GM12878 (cell line): ENCODE results near the gene C16orf92. TPM values are rescaled to one million over a fixed set of nuclear protein-coding genes. Genes with fewer than 3 reads are reported as not detected.

Experiments
- ATAC-seq: fragments of 200-7000 bp; cut with Tn5 transposase; 3 replicates; pipeline ENCODE4 v1.9.1; 2020; ENCODE audit warnings: mild to moderate bottlenecking, moderate library complexity
- BruUV-seq: library from RNA; stranded (reverse); fragments of 400-500 nt; replicated peaks from 2 replicates; lab custom pipeline; 2021; lab: Mats Ljungman, UMichigan
- CTCF ChIA-PET: fragments of 300-600 bp; sonication (Branson Sonifier 250); formaldehyde crosslinking; extraction: SDS; loops from one replicate; lab custom pipeline; 2021; ENCODE audit warnings: inconsistent platforms; lab: Yijun Ruan, JAX
- POLR2A ChIA-PET: fragments of 350-600 bp; formaldehyde crosslinking; extraction: SDS; loops from one replicate; lab custom pipeline; 2021; ENCODE audit warnings: inconsistent platforms; lab: Charles Lee
- RAD21 ChIA-PET: fragments of 300-600 bp; sonication (Branson Sonifier 250); formaldehyde crosslinking; loops from one replicate; lab custom pipeline; 2023; ENCODE audit warnings: antibody characterized with exemption; ENCODE audit not compliant: unreplicated experiment; lab: Charles Lee
- SMC1A ChIA-PET: fragments of 300-600 bp; sonication (Branson Sonifier 250); formaldehyde crosslinking; loops from one replicate; lab custom pipeline; 2023; ENCODE audit not compliant: unreplicated experiment, uncharacterized antibody; lab: Charles Lee
- DNase-seq: peaks from one replicate; pipeline ENCODE4 v3.0.0-alpha.2; 2011; ENCODE audit warnings: low read depth, low spot score
- FAIRE-seq: peaks from 3 replicates; lab custom pipeline; 2011; peaks lifted over from hg19 to GRCh38; lab: Jason Lieb, UNC
- H2AFZ ChIP-seq: 2 replicates; pipeline ENCODE4 v1.6.0; 2011; ENCODE audit warnings: low read depth, low read length, control low read depth; ENCODE audit not compliant: control insufficient read depth
- H3K27ac ChIP-seq: 2 replicates; pipeline ENCODE4 v1.5.1; 2011; ENCODE audit warnings: control low read depth; ENCODE audit not compliant: control insufficient read depth, insufficient read depth
- H3K27me3 ChIP-seq, 2 experiments: replicated peaks in 1 of 2; 2 replicates each; pipeline versions ENCODE4 v1.6.0 to v1.6.1; 2011; ENCODE audit warnings: low read length in 1 of 2; ENCODE audit not compliant: control insufficient read depth in 2 of 2, insufficient read depth in 2 of 2
- H3K36me3 ChIP-seq, 2 experiments: 2 replicates each; pipeline ENCODE4 v1.5.1; 2011; ENCODE audit warnings: low read length in 1 of 2; ENCODE audit not compliant: control insufficient read depth in 2 of 2, insufficient read depth in 2 of 2
- H3K4me1 ChIP-seq: 2 replicates; pipeline ENCODE4 v1.6.1; 2011; ENCODE audit warnings: mild to moderate bottlenecking, low read length, moderate library complexity, mixed read lengths; ENCODE audit not compliant: control insufficient read depth, insufficient read depth
- H3K4me2 ChIP-seq: 2 replicates; pipeline ENCODE4 v1.6.0; 2011; ENCODE audit warnings: control low read depth; ENCODE audit not compliant: control insufficient read depth, insufficient read depth
- H3K4me3 ChIP-seq: fragments of 200-600 bp; sonication (generic); 2 replicates; pipeline ENCODE4 v1.5.1; 2016
- H3K79me2 ChIP-seq: 2 replicates; pipeline ENCODE4 v1.6.0; 2011; ENCODE audit warnings: low read length; ENCODE audit not compliant: control insufficient read depth, insufficient read depth
- H3K9ac ChIP-seq: 2 replicates; pipeline ENCODE4 v1.8.0; 2011; ENCODE audit warnings: low read length, control low read depth, mixed read lengths; ENCODE audit not compliant: control insufficient read depth, insufficient read depth
- H3K9me3 ChIP-seq: replicated peaks from 3 replicates; pipeline ENCODE4 v1.5.1; 2011; ENCODE audit warnings: mild to moderate bottlenecking, low read length; ENCODE audit not compliant: control insufficient read depth, insufficient read depth
- H4K20me1 ChIP-seq: 2 replicates; pipeline ENCODE4 v1.6.0; 2011; ENCODE audit not compliant: control insufficient read depth, insufficient read depth
- BMI1 ChIP-seq: fragments of 450-650 bp; IDR thresholded peaks from 2 replicates; pipeline ENCODE4 v1.6.1; 2016; ENCODE audit warnings: mild to moderate bottlenecking, moderate library complexity, borderline replicate concordance
- MEF2A ChIP-seq: IDR thresholded peaks from 2 replicates; pipeline ENCODE4 v1.6.1; 2011; ENCODE audit warnings: low read depth, mild to moderate bottlenecking, low read length, moderate library complexity; ENCODE audit not compliant: insufficient read depth
- POLR2AphosphoS2 ChIP-seq: IDR thresholded peaks from 2 replicates; pipeline ENCODE4 v1.6.1; 2011; ENCODE audit warnings: low read depth, mild to moderate bottlenecking, low read length, improper control_type of control experiment, moderate library complexity
- RELA ChIP-seq: fragments of 450-650 bp; IDR thresholded peaks from 2 replicates; pipeline ENCODE4 v1.8.0; 2014; ENCODE audit warnings: borderline replicate concordance; ENCODE audit not compliant: partially characterized antibody
- SRF ChIP-seq, 2 experiments: IDR thresholded peaks; 2 replicates each; pipeline ENCODE4 v1.6.1; 2011; ENCODE audit warnings: low read depth in 2 of 2, low read length in 2 of 2, mild to moderate bottlenecking in 1 of 2, moderate library complexity in 1 of 2
- TAF1 ChIP-seq: IDR thresholded peaks from 2 replicates; pipeline ENCODE4 v1.6.1; 2011; ENCODE audit warnings: mild to moderate bottlenecking, low read depth, low read length, borderline replicate concordance
- WGBS: methylation state at CpG from one replicate; pipeline ENCODE4 v1.1.6; 2016; ENCODE audit warnings: low lambda C conversion rate; ENCODE audit not compliant: insufficient replicate concordance, insufficient coverage; ENCODE audit errors: missing lambda C conversion rate; 5-methylcytosine and 5-hydroxymethylcytosine counted together
- in situ Hi-C: fragments of 300-500 bp; cut with MboI; formaldehyde crosslinking; loops from 9 replicates; pipeline ENCODE4 v1.14.3; 2018; ENCODE audit warnings: mixed read lengths
- intact Hi-C: fragments of 100-400 bp; cut with micrococcal nuclease; formaldehyde crosslinking; loops from one replicate; pipeline ENCODE4 v1.14.2; 2022; ENCODE audit not compliant: unreplicated experiment
- polyA plus RNA-seq, 11 experiments: library from polyadenylated mRNA; depleted of rRNA in 4 of 11; unstranded in 6 of 11; stranded (reverse) in 5 of 11; fragments of >200 nt; fragmentation: Nextera tagmentation in 4 of 11; fragmentation: Illumina TruSeq in 1 of 11; extraction: Ambion mirVana in 4 of 11; extraction: Trizol in 1 of 11; gene quantifications; 1 replicate in 1 of 11; 2 replicates in 10 of 11; pipeline versions ENCODE4 v1.2.1 to v1.2.3, GENCODE V29; 2011 to 2016; ENCODE audit warnings: inconsistent platforms in 2 of 11, missing spikeins in 2 of 11, low read depth in 1 of 11
- total RNA-seq, 4 experiments: library from RNA; depleted of rRNA in 3 of 4; stranded (reverse); fragments of >200 nt in 3 of 4; fragmentation: Illumina TruSeq in 1 of 4; extraction: Trizol in 1 of 4; gene quantifications; 2 replicates each; pipeline versions ENCODE4 v1.2.1 to v1.2.3, GENCODE V29; 2013 to 2021

Gene C16orf92
- total and polyA plus RNA-seq, 10 of the 15 experiments (the other 5 are each of a cell fraction or from before 2014, with no cell fraction given) = not detected

- TF ChIP-seq BMI1 (no peak), MEF2A (no peak), TAF1 (no peak)
- TF ChIP-seq, all 136 proteins: peak for 8
Observed at GRCh38 chr16:30068750-30069610, 46.0 kb downstream of the C16orf92 start (continued).

- CTCF ChIA-PET = interaction anchor here (1.1 kb wide), 1 partner anchor 22 kb away, joined by 3 read pairs; the partner anchor contains the start of gene TBX6
- BruUV-seq = TSS peak; percentile 61
- H3K4me1 ChIP-seq = peaks cover 24% of the 10 kb centered on the region
- no peak overlapping the region; the same call in 1 of the 2 replicates for H3K4me3 ChIP-seq
- intact Hi-C loops (no loop called here), in situ Hi-C loops (no loop called here)
- peak overlapping the region; percentile 66 for H3K4me2 ChIP-seq
- TF ChIP-seq SRF (IDR thresholded peaks at IDR 0.05; ENCODE audit: low read depth in 2 of 2, low read length in 2 of 2) = no peak
- no peak for TF ChIP-seq RELA
- TF ChIP-seq POLR2AphosphoS2 = 0 out of 2 replicates have a peak, but pooled peaks have one; percentile 62
- POLR2A ChIA-PET = interaction anchor here (1.2 kb wide), 1 partner anchor 14 kb away, joined by 3 read pairs; no protein-coding TSS in a partner anchor
- 96% methylated on average over 31 of the region's 31 CpGs for WGBS
- RAD21 ChIA-PET = no interaction called here
- no peak overlapping the region for H3K9ac ChIP-seq
- DNase-seq = no peak
- H3K27me3 ChIP-seq = no peaks in the 10 kb centered on the region
- H2AFZ ChIP-seq = no peak overlapping the region
- FAIRE-seq = no peak
- peaks cover 56% of the 10 kb centered on the region for H3K79me2 ChIP-seq
- ATAC-seq = no peak
- no peaks in the 10 kb centered on the region for H3K9me3 ChIP-seq
- H3K27ac ChIP-seq = no peak overlapping the region
- peaks cover 30 to 32% of the 10 kb centered on the region in 2 experiments for H3K36me3 ChIP-seq
- peaks cover 24% of the 10 kb centered on the region for H4K20me1 ChIP-seq
- SMC1A ChIA-PET = no interaction called here
Observed at GRCh38 chr16:30069611-30070462, 46.8 kb downstream of the C16orf92 start.
